Activated T-cell treated with anti-CD3 and anti-CD28 coated beads, Interleukin-2, amount 50 U/mL, for 72 hours (primary cell): Measurements from ENCODE around the gene PROB1. TPM values are rescaled to one million over a fixed set of nuclear protein-coding genes. Genes with fewer than 3 reads are reported as not detected.
A peak's percentile ranks its signal among the peaks of the same experiment; 100 is the strongest.
"Not testable (repeated sequence)": the region's sequence is repeated elsewhere in the genome, so short reads cannot be mapped to it uniquely, and the experiment has no call there.

Experiments used
- ATAC-seq, 2 donors: fragments of 150-1000 bp; cut with Tn5 transposase; replicated peaks in 1 of 2; 2 replicates each; pipeline ENCODE4 v1.10.0; 2021; ENCODE audit warnings: moderate library complexity in 2 of 2, mild to moderate bottlenecking in 1 of 2
- DNase-seq, 2 donors: peaks; one replicate each; pipeline ENCODE4 v3.0.0; 2021 to 2022; ENCODE audit warnings: mixed read lengths in 1 of 2
- H3K27ac Mint-ChIP-seq: one replicate; pipeline ENCODE4 v1.8.0; 2022; ENCODE audit warnings: mild to moderate bottlenecking, moderate library complexity, mixed read lengths
- H3K27me3 Mint-ChIP-seq: one replicate; pipeline ENCODE4 v1.8.0; 2022; ENCODE audit warnings: low read depth, mixed read lengths
- H3K36me3 Mint-ChIP-seq, 2 donors: one replicate each; pipeline ENCODE4 v1.8.0; 2022; ENCODE audit warnings: mixed read lengths in 2 of 2, mild to moderate bottlenecking in 1 of 2; ENCODE audit not compliant: insufficient read depth in 2 of 2
- H3K4me1 Mint-ChIP-seq: one replicate; pipeline ENCODE4 v1.8.0; 2022; ENCODE audit warnings: low read depth, mixed read lengths
- H3K4me3 Mint-ChIP-seq, 2 donors: one replicate each; pipeline ENCODE4 v1.8.0; 2022; ENCODE audit warnings: mild to moderate bottlenecking in 2 of 2, mixed read lengths in 2 of 2, moderate library complexity in 2 of 2
- H3K9me3 Mint-ChIP-seq, 2 donors: one replicate each; pipeline ENCODE4 v1.8.0; 2022; ENCODE audit warnings: mixed read lengths in 2 of 2
- total RNA-seq, 2 donors: library from RNA; stranded (reverse); gene quantifications; one replicate each; pipeline ENCODE4 v1.2.3, GENCODE V29; 2022

PROB1 gene
- total RNA-seq, 2 donors from 2014 or later, result 3.1 to 4.6 TPM

DNA sequence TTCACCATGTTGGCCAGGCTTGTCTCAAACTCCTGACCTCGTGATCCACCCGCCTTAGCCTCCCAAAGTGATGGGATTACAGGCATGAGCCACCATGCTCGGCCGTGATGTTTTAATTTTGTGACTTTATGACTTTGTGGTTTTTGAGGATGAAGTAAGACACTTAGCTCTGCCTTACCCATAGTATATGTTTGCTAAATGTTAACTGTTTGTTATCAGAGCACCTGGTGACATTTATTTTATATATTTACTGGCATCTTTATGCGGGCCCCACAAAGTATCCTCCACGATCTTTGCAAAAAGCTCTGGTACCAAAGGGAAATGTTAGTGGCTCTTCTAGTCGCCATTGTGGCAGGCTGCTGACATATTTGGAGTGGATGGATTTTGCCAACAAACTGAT is 18.5 kb downstream of the PROB1 start:
- Mint-ChIP-seq H3K27me3 (no peaks in the 10 kb centered on the region), H3K9me3 (no peaks in the 10 kb centered on the region), H3K4me3 (no peak overlapping the region), H3K4me1 (peaks cover 11% of the 10 kb centered on the region), H3K27ac (no peak overlapping the region), H3K36me3 (peaks cover 0 to 3% of the 10 kb centered on the region in 2 donors)
- DNase-seq (no peak), ATAC-seq (no peak)

DNA sequence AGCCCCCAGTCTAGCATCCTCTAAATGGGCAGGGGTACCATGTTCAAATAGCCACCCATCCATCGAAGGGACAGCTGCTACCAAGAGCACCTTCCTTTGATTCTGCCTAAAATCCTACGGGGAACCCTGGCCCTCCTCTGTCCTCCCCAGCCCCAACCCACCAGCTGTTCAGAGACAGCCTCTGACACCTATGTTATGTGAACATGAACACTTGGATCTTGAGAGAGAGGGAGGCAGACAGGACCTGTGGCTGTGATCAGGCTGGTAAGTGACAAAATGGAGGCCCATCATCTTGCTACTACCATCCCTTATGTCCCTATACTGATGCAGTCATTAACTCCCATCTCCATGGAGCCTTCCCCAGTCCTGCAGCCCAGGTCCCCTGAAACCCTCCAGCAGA is 20.0 kb downstream of the PROB1 start:
- no peak for ATAC-seq
- no peaks in the 10 kb centered on the region for H3K27me3 Mint-ChIP-seq
- H3K9me3 Mint-ChIP-seq, result no peaks in the 10 kb centered on the region
- H3K4me3 Mint-ChIP-seq, result no peak overlapping the region
- H3K27ac Mint-ChIP-seq, result no peak overlapping the region
- H3K4me1 Mint-ChIP-seq, result peaks cover 16% of the 10 kb centered on the region
- peaks cover 0 to 3% of the 10 kb centered on the region in 2 donors for H3K36me3 Mint-ChIP-seq
- no peak for DNase-seq

DNA sequence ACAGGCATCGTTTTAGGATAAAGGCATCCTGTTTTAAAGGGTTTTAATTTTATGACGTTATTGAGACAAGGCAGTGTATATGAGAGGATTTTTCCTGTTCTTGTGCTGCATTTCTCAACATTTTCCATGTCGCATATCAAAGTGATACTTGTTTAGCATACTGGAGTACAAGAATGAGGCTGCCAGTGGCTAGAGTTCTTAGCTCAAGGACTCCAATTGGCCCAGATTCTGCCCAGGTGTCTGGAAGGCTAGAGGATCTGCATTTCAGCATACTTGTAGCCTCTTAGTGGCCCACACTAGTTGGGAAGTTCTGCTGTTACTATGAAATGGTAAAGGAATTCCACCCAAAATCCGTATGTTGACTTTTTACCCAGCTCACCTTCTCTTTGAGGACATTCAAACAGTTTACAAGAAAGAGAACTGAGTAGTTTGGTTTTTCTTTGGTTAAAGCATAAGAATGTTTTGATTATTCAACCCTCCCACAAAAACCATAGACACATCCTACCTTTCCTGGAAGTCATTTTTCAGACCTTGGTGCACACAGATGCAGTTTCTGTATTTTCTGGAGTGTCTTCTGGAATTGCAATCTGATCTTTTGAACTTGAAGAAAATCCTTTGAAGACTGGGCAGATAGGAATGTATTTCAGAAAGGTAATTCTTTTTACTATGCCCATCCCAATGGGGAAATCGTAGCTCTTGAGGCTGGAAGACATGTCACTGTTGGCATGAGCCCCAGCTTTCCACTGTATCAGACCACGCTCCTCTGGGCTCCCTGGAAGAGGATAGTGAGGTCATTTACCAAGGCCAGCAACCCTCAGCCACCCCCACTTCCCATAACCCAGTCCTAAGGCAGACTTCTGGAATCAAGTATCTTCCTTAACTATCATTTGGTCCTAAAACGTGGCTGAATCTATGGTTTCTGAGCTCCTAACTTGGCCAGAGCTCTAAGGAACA is 23.1 kb downstream of the PROB1 start:
- Mint-ChIP-seq H3K4me3 (peak overlapping the region in 1 of 2 donors; percentile 48), H3K27me3 (no peaks in the 10 kb centered on the region), H3K9me3 (no peaks in the 10 kb centered on the region), H3K4me1 (peaks cover 16% of the 10 kb centered on the region), H3K27ac (peak overlapping the region; percentile 66), H3K36me3 (peaks cover 3% of the 10 kb centered on the region in 2 donors)
- peak; percentile 54 to 74 for ATAC-seq
- no peak for DNase-seq

DNA sequence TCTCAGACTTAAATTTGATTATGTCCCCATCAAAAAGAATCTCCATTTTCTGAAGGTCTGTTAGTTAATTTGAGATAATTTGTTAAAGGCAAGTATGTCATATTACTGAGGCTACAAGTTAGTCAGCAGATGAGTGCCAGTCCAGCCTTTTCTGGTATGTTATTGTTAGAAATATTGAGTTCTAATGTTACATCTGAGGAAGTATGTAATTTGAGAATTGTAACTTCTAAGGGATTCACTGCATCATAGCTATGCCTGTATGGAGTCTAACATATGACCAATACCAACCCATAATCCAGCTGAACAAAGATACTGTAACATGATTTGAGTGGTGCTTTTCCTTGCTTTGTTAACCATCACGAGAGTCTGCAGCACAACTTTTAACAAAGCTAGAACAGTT is 25.7 kb downstream of the PROB1 start:
- Mint-ChIP-seq H3K27me3 (no peaks in the 10 kb centered on the region), H3K4me1 (peaks cover 19% of the 10 kb centered on the region), H3K36me3 (peaks cover 0 to 10% of the 10 kb centered on the region in 2 donors), H3K4me3 (no peak overlapping the region), H3K9me3 (no peaks in the 10 kb centered on the region), H3K27ac (no peak overlapping the region)
- ATAC-seq, result no peak
- no peak for DNase-seq

DNA sequence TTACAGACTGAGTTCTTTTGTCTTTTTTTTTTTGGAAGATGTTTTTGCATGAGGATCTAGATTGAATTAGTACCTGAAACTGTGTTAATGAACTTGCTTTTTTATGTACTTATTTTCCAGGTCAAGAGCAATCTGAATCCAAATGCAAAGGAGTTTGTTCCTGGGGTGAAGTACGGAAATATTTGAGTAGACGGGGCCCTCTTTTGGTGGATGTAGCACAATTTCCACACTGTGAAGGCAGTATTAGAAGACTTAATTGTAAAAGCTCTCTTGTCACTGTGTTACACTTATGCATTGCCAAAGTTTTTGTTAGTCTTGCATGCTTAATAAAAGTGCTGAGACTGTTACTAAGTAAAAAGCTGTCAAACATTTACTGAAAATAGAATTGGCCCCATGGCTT is 26.3 kb downstream of the PROB1 start:
- ATAC-seq (no peak), DNase-seq (no peak)
- peaks cover 25% of the 10 kb centered on the region for H3K4me1 Mint-ChIP-seq
- H3K27ac Mint-ChIP-seq, result peak overlapping the region; percentile 55
- H3K9me3 Mint-ChIP-seq, result no peaks in the 10 kb centered on the region
- no peak overlapping the region for H3K4me3 Mint-ChIP-seq
- H3K36me3 Mint-ChIP-seq, result peaks cover 4 to 16% of the 10 kb centered on the region in 2 donors
- H3K27me3 Mint-ChIP-seq, result no peaks in the 10 kb centered on the region

DNA sequence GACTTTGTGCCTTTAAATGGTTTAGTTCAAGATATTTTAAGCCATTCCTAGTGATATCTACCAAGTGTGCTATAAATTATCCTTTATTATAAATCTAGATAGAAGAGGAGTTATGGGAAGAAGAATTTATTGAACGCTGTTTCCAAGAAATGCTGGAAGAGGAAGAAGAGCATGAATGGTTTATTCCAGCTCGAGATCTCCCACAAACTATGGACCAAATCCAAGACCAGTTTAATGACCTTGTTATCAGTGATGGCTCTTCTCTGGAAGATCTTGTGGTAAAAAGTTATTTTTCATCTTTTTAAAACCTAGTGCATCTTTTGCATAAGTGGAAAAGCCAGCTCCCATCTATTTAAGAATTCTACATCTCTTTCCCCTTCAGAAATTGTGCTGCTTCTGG is 30.4 kb downstream of the PROB1 start:
- Mint-ChIP-seq H3K27ac (peak overlapping the region; percentile 75), H3K9me3 (no peaks in the 10 kb centered on the region), H3K4me1 (peaks cover 26% of the 10 kb centered on the region), H3K36me3 (peaks cover 6 to 18% of the 10 kb centered on the region in 2 donors), H3K27me3 (no peaks in the 10 kb centered on the region), H3K4me3 (no peak overlapping the region)
- DNase-seq (no peak), ATAC-seq (no peak)

DNA sequence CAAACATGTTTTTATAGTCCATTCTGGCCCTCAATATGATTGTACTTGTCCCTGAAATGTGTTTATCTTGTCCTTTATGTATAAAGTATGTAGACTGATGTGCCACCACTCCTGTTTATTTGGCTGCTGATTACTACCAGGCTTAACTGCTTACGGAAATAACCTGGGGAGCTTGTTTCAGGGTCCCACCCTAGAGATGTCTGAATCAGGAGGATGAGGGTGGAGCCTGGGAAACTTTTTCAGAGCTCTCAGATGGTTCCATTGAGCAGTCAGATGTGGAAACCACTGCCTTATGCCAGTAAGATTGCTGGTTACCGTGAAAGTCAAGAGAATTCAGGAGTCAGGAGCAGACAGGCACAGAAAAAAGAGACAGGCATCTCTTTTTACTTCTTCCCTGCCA is 31.0 kb downstream of the PROB1 start:
- DNase-seq, result no peak
- no peak overlapping the region for H3K4me3 Mint-ChIP-seq
- peak overlapping the region; percentile 75 for H3K27ac Mint-ChIP-seq
- H3K4me1 Mint-ChIP-seq, result peaks cover 26% of the 10 kb centered on the region
- H3K36me3 Mint-ChIP-seq, result peaks cover 6 to 18% of the 10 kb centered on the region in 2 donors
- ATAC-seq, result peak; percentile 51 to 53
- no peaks in the 10 kb centered on the region for H3K27me3 Mint-ChIP-seq
- H3K9me3 Mint-ChIP-seq, result no peaks in the 10 kb centered on the region

DNA sequence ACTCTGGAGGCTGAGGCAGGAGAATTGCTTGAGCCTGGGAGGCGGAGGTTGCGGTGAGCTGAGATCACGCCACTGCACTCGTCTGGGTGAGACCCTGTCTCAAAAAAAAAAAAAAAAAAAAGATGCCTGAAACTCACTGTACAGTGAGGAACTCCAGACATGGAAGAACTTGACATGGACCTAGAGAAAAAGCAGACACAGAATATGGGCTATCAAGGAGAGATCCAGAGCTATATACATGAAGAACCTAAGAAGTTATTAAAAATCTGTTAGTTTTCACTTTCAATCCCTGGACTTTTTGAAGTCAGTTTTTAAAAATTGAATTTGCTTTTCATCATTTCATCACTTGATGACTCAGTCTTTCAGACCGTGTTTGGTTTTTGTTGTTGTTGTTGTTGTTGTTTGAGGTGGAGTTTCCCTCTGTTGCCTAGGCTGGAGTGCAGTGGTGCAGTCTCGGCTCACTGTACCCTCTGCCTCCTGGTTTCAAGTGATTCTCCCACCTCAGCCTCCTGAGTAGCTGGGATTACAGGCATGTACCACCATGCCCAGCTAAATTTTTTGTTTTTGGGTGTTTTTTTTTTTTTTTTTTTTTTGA is 33.0 kb downstream of the PROB1 start:
- H3K4me1 Mint-ChIP-seq, result peaks cover 26% of the 10 kb centered on the region
- no peaks in the 10 kb centered on the region for H3K9me3 Mint-ChIP-seq
- no peak overlapping the region for H3K4me3 Mint-ChIP-seq
- ATAC-seq (peak in 1 of 2 donors; percentile 77), DNase-seq (no peak)
- no peaks in the 10 kb centered on the region for H3K27me3 Mint-ChIP-seq
- peak overlapping the region; percentile 68 for H3K27ac Mint-ChIP-seq
- peaks cover 8 to 15% of the 10 kb centered on the region in 2 donors for H3K36me3 Mint-ChIP-seq

DNA sequence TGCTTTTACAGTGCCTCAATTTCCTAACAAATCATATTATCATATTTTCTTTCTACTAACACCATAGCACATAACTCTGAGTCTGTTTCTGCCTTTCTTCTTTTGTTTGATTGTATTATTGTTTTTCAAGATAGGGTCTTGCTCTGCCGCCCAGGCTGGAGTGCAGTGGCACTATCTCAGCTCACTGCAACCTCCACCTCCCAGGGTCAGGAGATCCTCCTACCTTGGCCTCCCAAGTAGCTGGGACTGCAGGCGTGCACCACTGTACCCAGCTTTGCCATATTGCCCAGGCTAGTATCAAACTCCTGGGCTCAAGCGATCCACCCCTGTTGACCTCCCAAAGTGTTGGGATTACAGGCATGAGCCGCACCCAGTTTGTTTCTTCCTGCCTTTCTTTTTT is 34.5 kb downstream of the PROB1 start:
- Mint-ChIP-seq H3K9me3 (no peaks in the 10 kb centered on the region), H3K36me3 (peaks cover 8 to 17% of the 10 kb centered on the region in 2 donors), H3K4me3 (no peak overlapping the region), H3K4me1 (peaks cover 26% of the 10 kb centered on the region), H3K27ac (peak overlapping the region; percentile 48), H3K27me3 (no peaks in the 10 kb centered on the region)
- DNase-seq (no peak), ATAC-seq (no peak)

DNA sequence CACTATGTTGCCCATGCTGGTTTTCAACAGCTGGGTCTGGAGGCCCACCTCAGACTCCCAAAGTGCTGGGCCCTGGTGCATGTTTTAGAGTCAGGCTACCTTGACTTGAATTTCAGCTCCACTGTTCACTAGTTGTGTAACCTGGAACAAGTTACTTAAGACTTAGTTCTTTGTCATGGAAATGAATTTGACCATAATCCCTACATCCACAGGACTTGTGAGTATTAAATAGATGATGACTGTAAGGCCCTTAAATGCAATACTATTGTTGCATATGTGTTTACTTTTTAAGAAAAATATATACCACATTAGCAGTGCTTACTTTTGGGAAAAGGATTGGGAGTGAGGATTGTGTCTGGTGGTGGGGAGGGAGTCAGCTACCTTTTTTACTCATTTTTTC is 36.8 kb downstream of the PROB1 start:
- Mint-ChIP-seq H3K9me3 (peaks cover 0 to 2% of the 10 kb centered on the region in 2 donors), H3K4me3 (no peak overlapping the region), H3K4me1 (peaks cover 18% of the 10 kb centered on the region), H3K27me3 (no peaks in the 10 kb centered on the region), H3K27ac (no peak overlapping the region), H3K36me3 (peaks cover 7 to 9% of the 10 kb centered on the region in 2 donors)
- DNase-seq (no peak), ATAC-seq (no peak)

DNA sequence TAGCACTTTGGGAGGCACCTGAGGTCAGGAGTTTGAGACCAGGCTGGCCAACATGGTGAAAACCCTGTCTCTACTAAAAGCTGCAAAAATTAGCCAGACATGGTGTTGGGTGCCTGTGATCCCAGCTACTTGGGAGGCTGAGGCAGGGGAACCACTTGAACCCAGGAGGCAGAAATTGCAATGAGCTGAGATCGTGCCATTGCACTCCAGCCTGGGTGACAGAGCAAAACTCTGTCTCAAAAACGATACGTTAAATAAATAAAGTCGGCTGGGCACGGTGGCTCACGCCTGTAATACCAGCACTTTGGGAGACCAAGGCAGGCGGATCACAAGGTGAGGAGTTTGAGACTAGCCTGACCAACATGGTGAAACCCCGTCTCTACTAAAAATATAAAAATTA is 39.0 kb downstream of the PROB1 start:
- not testable (repeated sequence) for H3K36me3 Mint-ChIP-seq, ATAC-seq

DNA sequence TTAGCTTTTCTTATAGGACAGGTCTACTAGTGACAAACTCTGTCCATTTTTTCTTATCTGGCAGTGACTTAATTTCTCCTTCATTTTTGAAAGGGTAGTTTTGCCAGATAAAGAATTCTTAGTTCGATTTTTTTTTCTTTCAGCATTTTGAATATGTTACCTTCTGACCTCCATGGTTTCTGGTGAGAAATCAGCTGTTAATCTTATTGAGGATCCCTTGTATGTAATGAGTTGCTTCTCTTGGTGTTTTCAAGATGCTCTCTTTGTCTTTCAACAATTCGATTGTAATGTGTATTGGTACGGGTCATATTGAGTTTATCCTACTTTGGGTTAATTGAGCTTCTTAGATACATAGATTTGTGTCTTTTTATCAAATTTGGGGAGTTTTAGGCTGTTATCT is 40.7 kb downstream of the PROB1 start:
- Mint-ChIP-seq H3K4me1 (peaks cover 17% of the 10 kb centered on the region), H3K4me3 (no peak overlapping the region), H3K27me3 (no peaks in the 10 kb centered on the region), H3K27ac (no peak overlapping the region), H3K36me3 (peaks cover 7 to 9% of the 10 kb centered on the region in 2 donors), H3K9me3 (peaks cover 0 to 2% of the 10 kb centered on the region in 2 donors)
- no peak for DNase-seq
- ATAC-seq, result no peak

More for the DNA sequence above, 39.0 kb downstream of the PROB1 start:
- not testable (repeated sequence) for H3K9me3 Mint-ChIP-seq, DNase-seq, H3K27ac Mint-ChIP-seq, H3K4me3 Mint-ChIP-seq, H3K27me3 Mint-ChIP-seq
- peaks cover 11% of the 10 kb centered on the region for H3K4me1 Mint-ChIP-seq

DNA sequence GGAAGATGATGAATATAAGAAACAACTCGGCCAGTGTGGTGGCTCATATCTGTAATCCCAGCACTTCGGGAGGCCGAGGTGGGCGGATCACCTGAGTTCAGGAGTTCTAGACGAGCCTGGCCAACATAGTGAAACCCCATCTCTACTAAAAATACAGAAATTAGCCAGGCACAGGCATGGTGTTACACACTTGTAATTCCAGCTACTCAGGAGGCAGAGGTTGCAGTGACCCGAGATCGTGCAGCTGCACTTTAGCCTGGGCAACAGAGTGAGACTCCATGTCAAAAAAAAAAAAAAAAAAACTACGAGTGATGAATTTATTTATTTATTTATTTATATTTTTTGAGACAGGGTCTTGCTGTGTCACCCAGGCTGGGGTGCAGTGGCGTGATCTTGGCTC is 47.0 kb downstream of the PROB1 start:
- DNase-seq, H3K27me3 Mint-ChIP-seq, H3K4me3 Mint-ChIP-seq, ATAC-seq, H3K27ac Mint-ChIP-seq, H3K9me3 Mint-ChIP-seq: not testable (repeated sequence)
- peaks cover 60% of the 10 kb centered on the region for H3K4me1 Mint-ChIP-seq
- H3K36me3 Mint-ChIP-seq, result peaks cover 2 to 17% of the 10 kb centered on the region in 2 donors
